AG04450 (cell line): ENCODE data around the gene STARD10. TPM values are rescaled to one million over a fixed set of nuclear protein-coding genes. Genes with fewer than 3 reads are reported as not detected.

Source experiments
- CTCF ChIA-PET: fragments of 300-600, 350-600 bp; formaldehyde crosslinking; extraction: SDS; loops from one replicate; lab custom pipeline; 2022; ENCODE audit warnings: antibody characterized with exemption, inconsistent platforms; lab: Charles Lee
- POLR2A ChIA-PET: fragments of 350-600 bp; formaldehyde crosslinking; extraction: SDS; loops from one replicate; lab custom pipeline; 2021; ENCODE audit warnings: antibody characterized with exemption, inconsistent platforms; lab: Yijun Ruan, JAX
- DNase-seq: peaks from one replicate; pipeline ENCODE4 v3.0.0-alpha.2; 2011; ENCODE audit warnings: low read depth, low spot score
- H3K27ac ChIP-seq: one replicate; pipeline ENCODE4 v1.5.1; 2012; ENCODE audit warnings: low read depth, low read length, control low read depth
- H3K27me3 ChIP-seq: one replicate; pipeline ENCODE4 v1.6.0; 2012; ENCODE audit warnings: low read length; ENCODE audit not compliant: control insufficient read depth, insufficient read depth
- H3K4me3 ChIP-seq: 2 replicates; pipeline ENCODE4 v1.5.1; 2011; ENCODE audit warnings: mild to moderate bottlenecking, low read depth, low read length, control low read depth
- H3K9me3 ChIP-seq: 2 replicates; pipeline ENCODE4 v1.5.1; 2012; ENCODE audit warnings: low read length; ENCODE audit not compliant: control insufficient read depth, insufficient read depth
- CTCF ChIP-seq: IDR thresholded peaks from 2 replicates; pipeline ENCODE4 v1.5.1; 2011; ENCODE audit warnings: low read depth, low read length, control low read depth, inconsistent platforms
- polyA plus RNA-seq: library from polyadenylated mRNA; depleted of rRNA; stranded (reverse); fragments of >200 nt; gene quantifications from 2 replicates; pipeline ENCODE4 v1.2.3, GENCODE V29; 2011

STARD10 gene
- polyA plus RNA-seq, 1 experiment, result 38.4 TPM

GRCh38 chr11:72737336-72737735 is 56.5 kb downstream of the STARD10 start:
- H3K4me3 ChIP-seq, result no peak overlapping the region
- ChIA-PET POLR2A (no interaction called here), CTCF (interaction anchor here (0.6 to 4.6 kb wide), 3 partner anchors 12 to 442 kb away, joined by 3 to 16 read pairs (median 3); no protein-coding TSS in a partner anchor)
- no peak overlapping the region for H3K27ac ChIP-seq
- DNase-seq, result no peak
- H3K9me3 ChIP-seq, result no peaks in the 10 kb centered on the region; the same call in 1 of the 2 replicates
- no peaks in the 10 kb centered on the region for H3K27me3 ChIP-seq
- no peak for TF ChIP-seq CTCF

- Histone ChIP-seq H3K27ac (peak overlapping the region; percentile 31), H3K27me3 (no peaks in the 10 kb centered on the region), H3K9me3 (no peaks in the 10 kb centered on the region; the same call in 1 of the 2 replicates), H3K4me3 (no peak overlapping the region)
- DNase-seq, result no peak
- ChIA-PET CTCF (interaction anchor here (4.6 kb wide), 1 partner anchor 12 kb away, joined by 16 read pairs; no protein-coding TSS in a partner anchor), POLR2A (no interaction called here)
- TF ChIP-seq CTCF, result no peak
Measured at GRCh38 chr11:72736452-72737069, 57.3 kb downstream of the STARD10 start.

GRCh38 chr11:72735495-72736027 is 58.3 kb downstream of the STARD10 start:
- Histone ChIP-seq H3K9me3 (no peaks in the 10 kb centered on the region; the same call in 1 of the 2 replicates), H3K27me3 (no peaks in the 10 kb centered on the region), H3K4me3 (no peak overlapping the region), H3K27ac (peak overlapping the region; percentile 39)
- ChIA-PET POLR2A (interaction anchor here (0.6 kb wide), 1 partner anchor 10 kb away, joined by 3 read pairs; no protein-coding TSS in a partner anchor), CTCF (interaction anchor here (2.6 to 4.6 kb wide), 2 partner anchors 11 kb away, joined by 12 to 16 read pairs; no protein-coding TSS in a partner anchor)
- DNase-seq, result no peak
- no peak for TF ChIP-seq CTCF

GRCh38 chr11:72732329-72732728 is 61.5 kb downstream of the STARD10 start:
- Histone ChIP-seq H3K9me3 (no peaks in the 10 kb centered on the region; the same call in 1 of the 2 replicates), H3K27ac (no peak overlapping the region), H3K4me3 (no peak overlapping the region), H3K27me3 (no peaks in the 10 kb centered on the region)
- TF ChIP-seq CTCF, result no peak
- DNase-seq, result no peak
- ChIA-PET CTCF (interaction anchor here (0.7 kb wide), 1 partner anchor 81 kb away, joined by 3 read pairs; no protein-coding TSS in a partner anchor), POLR2A (interaction anchor here (1.1 kb wide), 1 partner anchor 39 kb away, joined by 3 read pairs; no protein-coding TSS in a partner anchor)

GRCh38 chr11:72730737-72731136 is 63.1 kb downstream of the STARD10 start:
- DNase-seq, result no peak
- no peaks in the 10 kb centered on the region; the same call in 1 of the 2 replicates for H3K9me3 ChIP-seq
- ChIA-PET POLR2A (no interaction called here), CTCF (interaction anchor here (0.6 kb wide), 1 partner anchor 63 kb away, joined by 4 read pairs; the partner anchor contains the start of gene STARD10)
- TF ChIP-seq CTCF, result no peak
- H3K27me3 ChIP-seq, result no peaks in the 10 kb centered on the region
- no peak overlapping the region for H3K4me3 ChIP-seq
- H3K27ac ChIP-seq, result no peak overlapping the region
